Cardiac fibroblast (primary cell): ENCODE data around the gene TIAM1.

Experiments
- DNase-seq, 2 donors: peaks; one replicate each; pipeline versions ENCODE4 v3.0.0 to v3.0.0-alpha.2; 2010; ENCODE audit warnings: low read depth in 2 of 2
- H3K4me3 ChIP-seq, 2 donors: replicated peaks in 1 of 2; 1 replicate in 1 of 2; 2 replicates in 1 of 2; pipeline ENCODE4 v1.5.1; 2011; ENCODE audit warnings: low read depth in 2 of 2, low read length in 2 of 2, mild to moderate bottlenecking in 2 of 2, moderate library complexity in 1 of 2
- CTCF ChIP-seq: IDR thresholded peaks from one replicate; pipeline ENCODE4 v1.5.1; 2011; ENCODE audit warnings: low read depth, mild to moderate bottlenecking, low read length, inconsistent platforms

The TIAM1 gene

GRCh38 chr21:31329456-31330143, 14.5 kb downstream of the TIAM1 start:
- H3K4me3 ChIP-seq: no peak overlapping the region
- DNase-seq: no peak
- no peak for TF ChIP-seq CTCF

GRCh38 chr21:31326522-31327242, 17.4 kb downstream of the TIAM1 start:
- H3K4me3 ChIP-seq: no peak overlapping the region
- no peak for TF ChIP-seq CTCF
- DNase-seq: peak; percentile 35 to 67

- H3K4me3 ChIP-seq: no peak overlapping the region
- no peak for TF ChIP-seq CTCF
- peak in 1 of 2 donors; percentile 14 for DNase-seq
These were observed 25.1 kb downstream of the TIAM1 start for GRCh38 chr21:31318971-31319370.

- DNase-seq: no peak
- no peak overlapping the region for H3K4me3 ChIP-seq
- TF ChIP-seq CTCF: no peak
These were observed 26.4 kb downstream of the TIAM1 start for GRCh38 chr21:31317688-31318087.

GRCh38 chr21:31316488-31317169, 27.4 kb downstream of the TIAM1 start:
- H3K4me3 ChIP-seq: no peak overlapping the region
- peak; percentile 6 to 36 for DNase-seq
- TF ChIP-seq CTCF: no peak

GRCh38 chr21:31316072-31316471, 28.0 kb downstream of the TIAM1 start:
- H3K4me3 ChIP-seq: no peak overlapping the region
- no peak for DNase-seq
- TF ChIP-seq CTCF: no peak
